COLO829 (cell line): ENCODE measurements around the gene ACTRT2.

ENCODE experiments used
- DNase-seq: peaks from one replicate; pipeline ENCODE4 v3.0.0; 2012; ENCODE audit warnings: low spot score

ACTRT2 gene

DNA sequence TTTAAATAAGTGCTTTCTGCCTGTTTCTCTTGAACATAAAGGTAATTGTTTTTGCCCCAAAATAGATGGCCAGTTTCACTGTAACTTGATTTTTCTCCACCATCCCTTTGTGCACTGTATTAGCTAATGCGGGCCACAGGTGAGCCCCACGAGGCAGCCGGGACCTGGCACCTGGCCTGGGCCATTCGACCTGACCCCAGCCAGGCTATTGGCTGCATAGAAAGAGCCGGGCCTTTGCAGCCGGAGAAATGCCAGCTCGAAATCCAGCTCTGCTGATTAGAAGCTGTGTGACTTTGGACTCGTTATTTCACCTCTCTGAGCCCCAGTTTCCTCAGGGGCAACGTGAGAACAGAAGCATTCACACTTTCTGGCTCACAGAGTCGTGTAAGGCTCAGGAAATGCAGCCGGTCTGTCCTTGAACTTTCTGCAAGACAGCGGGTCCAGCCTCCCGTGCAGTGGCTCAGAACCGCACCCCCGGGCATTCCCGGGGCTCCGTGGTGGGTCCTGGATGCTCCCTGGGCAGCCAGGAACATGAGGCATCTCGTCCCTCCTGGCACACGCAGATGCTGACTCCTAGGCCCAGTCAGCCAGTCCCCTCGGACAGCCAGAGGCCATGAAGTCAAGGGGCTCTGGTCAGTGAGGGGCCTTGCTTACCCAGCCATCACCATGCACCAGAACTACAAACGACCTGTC, 37.4 kb upstream of the ACTRT2 start:
- no peak for DNase-seq

DNA sequence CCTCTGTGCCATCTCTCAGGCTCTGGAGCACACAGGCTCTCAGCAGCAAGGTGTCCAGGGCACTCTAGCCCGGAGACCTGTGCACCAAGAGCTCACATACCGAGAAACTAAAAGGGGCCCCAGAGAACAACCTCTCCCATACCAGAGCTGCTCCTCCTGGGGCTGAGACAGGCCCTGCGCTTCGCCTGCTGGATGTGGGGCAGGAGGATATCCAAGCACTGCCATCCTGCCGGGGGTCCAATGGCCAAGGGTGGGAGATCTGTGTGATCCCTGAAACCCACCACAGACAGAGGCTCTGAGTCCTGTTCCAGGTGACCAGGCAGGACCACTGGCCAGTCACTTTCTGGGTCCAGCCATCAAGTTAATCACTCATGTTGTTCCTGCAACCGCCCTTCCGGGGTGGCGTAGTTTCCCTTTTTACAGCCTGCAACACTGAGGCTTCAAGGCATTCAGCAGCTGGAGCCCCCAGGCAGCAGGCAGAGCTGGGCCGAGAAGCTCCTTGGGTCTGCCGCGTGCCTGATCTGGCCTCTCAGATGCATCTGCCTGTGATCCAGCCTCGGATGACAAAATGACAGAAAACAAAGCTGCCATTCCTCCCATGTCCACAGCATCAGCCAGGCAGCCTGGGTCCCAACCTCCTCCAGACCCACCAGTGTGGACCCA, 36.7 kb upstream of the ACTRT2 start:
- DNase-seq, result no peak

DNA sequence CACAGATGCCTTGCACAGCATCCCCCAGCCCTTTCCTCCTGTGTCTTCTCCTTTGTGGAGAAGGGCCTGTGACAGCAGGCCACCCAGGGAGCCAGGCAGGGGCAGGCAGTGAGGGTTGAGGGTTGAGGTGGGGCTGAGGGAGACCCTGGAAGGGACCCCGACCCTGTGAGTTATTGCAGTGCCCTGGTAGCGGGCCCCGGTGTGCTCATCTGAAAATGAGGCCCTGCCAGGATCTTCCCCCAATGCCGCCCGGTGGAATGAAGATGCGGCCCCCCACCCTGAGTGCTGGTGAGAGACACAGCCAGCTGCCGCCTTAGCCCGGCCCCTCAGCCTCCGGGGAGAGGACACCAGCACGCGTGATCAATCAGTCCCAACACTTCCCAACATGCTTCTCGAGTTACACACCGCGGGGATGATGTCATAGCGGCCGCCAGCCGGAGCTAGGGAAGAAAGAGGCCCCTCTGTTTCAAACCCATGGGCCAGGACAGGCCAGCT, 36.2 kb upstream of the ACTRT2 start:
- DNase-seq, result no peak

DNA sequence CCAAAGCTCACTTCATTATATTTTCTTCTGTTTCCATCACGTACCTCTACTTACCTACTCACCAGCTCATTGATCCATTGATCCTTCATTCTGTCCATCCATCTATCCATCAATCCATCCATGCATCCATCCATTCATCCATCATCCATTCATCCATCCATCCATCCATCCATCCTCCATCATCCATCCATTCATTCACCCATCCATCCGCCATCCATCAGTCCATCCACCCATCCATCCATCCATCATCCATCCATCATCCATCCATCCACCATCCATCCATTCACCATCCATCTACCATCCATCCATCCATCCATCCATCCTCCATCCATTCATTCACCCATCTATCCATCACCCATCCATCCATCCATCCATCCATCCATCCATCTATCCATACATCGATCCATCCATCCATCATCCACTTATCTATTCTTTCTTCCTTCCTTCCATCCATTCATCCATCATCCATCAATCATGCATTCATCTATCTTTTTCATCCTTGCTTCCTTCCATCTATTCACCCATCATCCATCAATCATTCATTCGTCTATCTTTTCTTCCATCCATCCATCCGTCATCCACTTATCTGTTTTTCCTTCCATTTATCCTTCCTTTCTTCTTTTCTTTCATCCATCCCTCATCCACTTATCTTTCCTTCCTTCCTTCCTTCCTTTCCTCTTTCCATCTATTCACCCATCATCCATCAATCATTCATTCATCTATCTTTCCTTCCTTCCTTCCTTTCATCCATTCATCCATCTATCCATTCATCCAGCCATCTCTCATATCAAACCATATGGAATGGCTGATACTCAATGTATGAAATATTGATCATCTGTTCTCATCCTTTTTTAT, 35.3 kb upstream of the ACTRT2 start:
- no peak for DNase-seq

DNA sequence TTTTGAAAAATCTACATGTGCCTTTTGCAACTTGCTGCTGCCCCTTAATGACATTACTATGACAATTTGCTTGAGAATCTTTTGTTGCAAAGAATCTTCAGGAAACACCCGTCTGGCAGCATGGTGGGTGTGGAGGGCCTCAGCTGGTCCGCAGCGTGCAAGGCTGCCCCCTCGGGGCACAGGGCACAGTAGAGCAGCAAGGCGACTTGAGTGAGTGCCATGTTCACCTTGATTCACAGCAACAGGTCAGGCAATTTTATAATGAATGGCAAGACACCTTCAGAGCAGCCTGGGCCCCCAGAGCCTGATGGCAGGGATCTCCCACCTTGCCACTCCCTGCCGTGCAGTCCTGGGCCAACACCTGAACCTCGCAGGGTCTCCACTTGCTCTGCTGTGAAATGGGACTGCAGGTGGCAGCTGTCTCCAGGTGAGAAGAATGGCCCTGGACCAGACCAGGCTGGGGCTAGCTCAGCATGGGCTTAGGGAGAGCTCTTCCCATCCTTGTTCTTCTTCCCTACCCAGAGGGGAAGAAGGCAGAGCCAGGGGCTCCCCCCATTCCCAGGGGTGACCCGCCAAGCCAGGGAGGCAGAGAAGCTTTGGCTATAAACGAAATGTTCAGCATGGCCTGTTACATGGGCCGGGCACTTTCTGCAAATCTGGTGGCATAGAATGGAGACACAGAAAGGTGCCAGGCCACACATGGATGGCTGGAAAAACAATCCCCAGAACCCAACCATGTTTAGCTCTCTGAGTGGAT, 34.5 kb upstream of the ACTRT2 start:
- DNase-seq, result no peak

DNA sequence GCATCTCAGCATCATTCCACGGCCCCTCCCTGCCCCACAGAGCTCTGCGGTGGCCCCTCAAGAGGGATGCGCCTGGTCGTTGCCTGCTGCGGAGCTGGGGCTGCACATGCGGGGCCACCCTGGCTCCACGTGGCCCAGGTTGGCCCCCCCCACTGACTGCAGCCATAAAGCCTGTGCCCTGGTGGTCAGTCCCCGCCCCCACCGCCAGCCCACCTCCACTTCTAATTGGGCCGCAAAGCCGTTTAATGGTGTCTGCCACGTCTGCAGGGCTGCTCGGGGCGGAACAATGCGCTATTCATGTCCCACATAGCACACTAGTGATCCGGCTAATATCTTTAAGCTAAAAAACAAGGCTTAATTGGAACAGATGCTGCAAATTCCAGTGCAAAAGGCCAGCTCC, 33.5 kb upstream of the ACTRT2 start:
- DNase-seq, result no peak

DNA sequence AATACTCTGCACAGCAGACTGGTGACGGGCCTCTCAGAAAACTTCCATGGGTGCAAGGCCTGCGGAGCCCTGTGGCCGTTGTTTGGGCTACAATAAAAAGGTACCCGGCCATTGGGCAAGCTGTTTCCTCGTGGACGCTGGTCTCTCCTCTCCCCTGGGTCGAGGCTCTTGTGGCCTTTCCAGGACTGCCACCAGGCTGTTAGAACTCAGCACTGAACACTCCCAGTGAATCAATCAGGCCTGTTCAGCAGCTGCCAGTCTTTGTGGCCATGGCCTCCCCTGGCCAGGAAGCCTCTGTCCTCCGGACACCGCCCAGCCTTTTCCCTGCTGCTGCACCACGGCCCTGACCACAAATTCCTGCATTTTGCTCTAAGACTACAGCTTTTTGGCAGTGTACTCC, 33.0 kb upstream of the ACTRT2 start:
- DNase-seq, result no peak

DNA sequence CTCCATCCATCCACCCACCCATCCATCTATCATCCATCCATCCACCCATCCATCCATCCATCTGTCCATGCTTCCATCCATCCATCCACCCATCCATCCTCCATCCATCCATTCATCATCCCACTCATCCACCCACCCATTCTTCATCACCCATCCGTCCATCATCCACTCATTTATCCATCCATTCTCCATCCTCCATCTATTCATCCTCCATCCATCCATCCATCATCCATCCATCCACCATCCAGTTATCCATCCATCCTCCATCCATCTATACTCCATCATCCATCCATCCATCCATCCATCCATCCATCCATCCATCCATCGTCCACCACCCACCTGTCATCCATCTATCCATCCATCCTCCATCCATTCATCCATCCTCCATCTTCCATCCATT, 32.1 kb upstream of the ACTRT2 start:
- DNase-seq, result no peak

DNA sequence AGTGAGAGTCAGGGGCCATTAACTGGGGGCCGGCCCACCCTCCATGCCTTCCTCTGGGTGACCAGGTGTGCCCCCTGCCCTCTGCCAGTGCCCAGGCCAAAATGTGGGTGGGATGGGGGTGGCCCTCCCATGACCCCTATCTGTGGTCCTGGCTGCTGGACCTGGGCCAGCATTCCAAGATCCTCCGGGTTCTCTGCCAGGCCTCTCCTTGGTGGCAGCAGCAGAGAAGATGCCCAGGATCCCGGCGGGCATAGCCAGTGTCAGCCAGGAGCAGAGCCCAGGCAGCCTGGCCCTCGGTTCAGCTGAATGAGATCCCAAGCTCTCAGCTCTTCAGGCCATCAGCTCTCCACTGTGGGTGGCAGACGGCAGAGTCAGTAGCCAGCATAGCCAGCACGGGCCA, 31.3 kb upstream of the ACTRT2 start:
- DNase-seq, result no peak

DNA sequence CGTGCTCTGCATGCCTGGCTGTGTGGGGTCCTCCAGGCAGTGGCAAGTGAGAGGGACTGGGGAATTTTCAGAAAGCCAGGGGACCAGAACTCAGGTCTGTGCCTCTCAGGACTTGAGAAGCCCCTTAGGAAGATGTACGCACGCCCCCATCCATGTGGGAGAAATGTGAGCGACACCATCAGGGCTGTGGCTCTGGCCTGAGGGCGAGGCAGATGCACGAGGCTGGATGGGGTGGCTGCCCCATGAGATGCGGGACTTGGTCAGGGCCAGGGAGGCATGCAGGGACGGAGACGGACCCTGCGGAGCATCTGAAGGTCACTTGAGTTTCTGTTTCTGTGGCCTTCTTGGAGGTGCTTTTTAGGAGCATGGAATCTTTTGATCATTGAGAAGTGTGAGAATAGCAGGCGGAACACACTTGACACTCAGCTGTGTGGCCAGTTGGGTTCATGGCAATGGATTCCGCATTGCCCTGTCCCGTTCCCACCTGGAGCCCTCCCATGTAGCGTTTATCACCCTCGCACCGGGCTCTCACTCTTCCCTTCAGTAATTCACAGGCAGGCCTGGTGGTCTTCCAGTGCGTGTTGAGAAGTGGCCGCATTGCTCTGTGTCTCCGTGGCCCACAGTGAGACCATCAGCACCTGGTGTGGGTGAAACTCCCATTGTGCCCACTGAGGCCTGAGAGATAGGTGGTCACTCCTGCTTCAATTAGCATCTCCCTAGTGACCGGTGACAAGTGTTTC, 30.7 kb upstream of the ACTRT2 start:
- DNase-seq, result no peak

DNA sequence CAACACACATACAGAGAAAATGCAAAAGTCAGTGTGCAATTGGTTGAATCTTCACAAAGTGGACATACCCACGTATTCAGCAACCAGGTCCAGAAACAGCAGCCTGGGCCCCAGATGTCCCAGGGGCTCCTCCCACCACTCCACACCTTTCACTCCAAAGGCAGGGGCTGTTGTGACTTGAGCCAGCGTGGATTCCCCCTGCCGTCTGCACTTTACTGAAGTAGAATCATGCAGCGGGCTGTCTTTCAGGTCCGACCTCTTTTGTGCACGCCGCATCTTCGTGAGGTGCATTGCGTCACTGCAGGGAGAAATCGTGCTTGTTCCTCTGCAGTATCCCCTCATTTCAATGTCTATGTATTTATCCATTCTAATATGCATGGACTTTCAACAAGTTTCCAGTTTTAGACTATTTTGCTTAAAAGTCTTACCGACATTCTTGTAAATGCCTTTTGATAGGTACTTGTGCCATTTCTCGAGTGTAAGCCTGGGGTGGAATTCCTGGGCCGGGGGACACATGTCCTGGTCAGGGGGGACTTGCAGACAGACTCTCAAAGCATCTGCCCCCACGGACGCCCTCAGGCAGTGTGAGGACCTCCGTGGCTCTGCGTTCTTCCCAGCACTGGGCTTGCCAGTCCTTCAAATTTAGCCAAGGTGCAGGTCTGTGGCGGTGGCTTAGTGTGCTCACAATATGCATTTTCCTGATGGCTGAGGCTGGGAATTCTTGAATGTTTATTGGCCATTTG, 29.3 kb upstream of the ACTRT2 start:
- no peak for DNase-seq

DNA sequence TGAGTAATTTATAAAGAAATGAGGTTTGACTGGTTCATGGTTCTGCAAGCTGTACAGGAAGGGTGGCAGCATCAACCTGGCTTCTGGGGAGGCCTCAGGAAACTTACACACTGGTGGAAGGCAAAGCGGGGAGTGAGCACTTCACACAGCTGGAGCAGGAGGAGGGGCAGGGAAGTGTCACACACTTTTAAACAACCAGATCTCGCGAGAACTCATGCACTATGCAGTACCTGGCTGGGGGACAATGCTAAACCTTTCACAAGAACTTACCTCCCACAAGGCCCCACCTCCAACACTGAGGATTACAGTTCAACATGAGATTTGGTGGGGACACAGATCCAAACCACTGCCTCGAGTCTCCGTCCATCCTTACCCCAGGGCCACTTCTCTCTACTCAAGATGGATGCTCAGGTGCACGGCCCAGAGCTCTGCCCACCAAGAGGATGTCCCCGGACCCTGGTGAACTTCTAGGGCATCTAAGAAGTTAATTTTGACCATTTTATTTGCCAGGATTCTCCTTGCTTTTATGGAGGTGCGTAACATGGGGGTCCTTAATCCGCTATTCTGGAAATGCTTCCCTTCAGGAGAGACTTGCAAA, 22.7 kb upstream of the ACTRT2 start:
- no peak for DNase-seq

DNA sequence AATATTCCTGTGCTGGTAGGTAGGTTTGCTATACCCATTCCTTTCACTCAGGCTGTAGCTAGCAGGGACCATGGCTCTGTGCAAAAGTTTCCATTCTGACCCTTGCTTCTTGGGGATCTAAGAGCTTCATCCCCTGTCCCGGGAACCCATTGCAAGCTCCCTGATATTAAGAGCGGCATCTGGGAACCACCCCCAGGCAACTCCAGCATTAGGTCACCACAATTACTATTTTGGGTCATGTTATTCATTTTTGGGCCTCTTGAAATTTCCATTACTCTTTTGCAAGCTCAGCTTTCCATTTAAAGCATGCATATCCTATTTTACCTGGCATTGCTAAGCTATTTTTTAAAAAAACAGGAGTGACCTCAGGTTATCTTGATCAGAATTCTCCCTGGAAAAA, 22.1 kb upstream of the ACTRT2 start:
- no peak for DNase-seq

DNA sequence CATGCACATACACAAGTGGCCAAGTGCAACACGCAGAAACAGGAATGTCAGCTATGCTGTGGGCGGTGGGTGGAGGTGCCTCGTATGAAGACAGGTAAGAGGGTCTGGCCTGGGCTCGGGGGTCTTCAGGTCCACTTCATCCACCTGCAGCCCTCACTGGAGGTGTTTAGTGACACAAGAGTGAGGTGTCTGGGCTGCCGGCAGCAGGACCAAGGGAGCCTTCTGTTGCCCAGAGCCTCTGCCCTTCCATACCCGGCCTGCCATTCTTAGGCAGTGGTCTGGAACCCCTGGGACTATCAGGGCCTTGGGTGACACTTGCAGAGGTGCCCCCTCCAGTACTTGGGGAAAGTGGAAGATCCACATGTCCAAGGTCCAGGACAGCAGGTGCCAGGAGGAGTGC, 21.7 kb upstream of the ACTRT2 start:
- no peak for DNase-seq

DNA sequence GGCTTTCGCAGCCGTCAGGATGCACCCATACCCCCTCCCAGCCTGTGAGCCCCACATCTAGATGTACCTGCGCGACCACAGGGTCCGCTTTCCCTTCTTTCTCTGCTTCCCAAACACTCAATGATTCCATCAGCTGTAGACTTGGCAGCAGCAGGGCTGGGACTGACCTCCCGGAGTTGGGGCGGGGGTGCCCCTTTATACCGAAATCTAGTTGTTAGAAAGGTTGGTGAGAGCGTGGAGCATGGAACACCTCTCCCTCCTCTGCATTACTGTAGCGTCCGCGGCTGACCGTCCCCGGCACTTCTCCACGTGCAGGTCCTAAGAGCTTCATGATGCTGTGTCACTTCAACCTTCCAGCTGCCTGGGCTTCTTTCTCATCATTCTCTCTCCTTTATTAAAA, 21.1 kb upstream of the ACTRT2 start:
- no peak for DNase-seq

DNA sequence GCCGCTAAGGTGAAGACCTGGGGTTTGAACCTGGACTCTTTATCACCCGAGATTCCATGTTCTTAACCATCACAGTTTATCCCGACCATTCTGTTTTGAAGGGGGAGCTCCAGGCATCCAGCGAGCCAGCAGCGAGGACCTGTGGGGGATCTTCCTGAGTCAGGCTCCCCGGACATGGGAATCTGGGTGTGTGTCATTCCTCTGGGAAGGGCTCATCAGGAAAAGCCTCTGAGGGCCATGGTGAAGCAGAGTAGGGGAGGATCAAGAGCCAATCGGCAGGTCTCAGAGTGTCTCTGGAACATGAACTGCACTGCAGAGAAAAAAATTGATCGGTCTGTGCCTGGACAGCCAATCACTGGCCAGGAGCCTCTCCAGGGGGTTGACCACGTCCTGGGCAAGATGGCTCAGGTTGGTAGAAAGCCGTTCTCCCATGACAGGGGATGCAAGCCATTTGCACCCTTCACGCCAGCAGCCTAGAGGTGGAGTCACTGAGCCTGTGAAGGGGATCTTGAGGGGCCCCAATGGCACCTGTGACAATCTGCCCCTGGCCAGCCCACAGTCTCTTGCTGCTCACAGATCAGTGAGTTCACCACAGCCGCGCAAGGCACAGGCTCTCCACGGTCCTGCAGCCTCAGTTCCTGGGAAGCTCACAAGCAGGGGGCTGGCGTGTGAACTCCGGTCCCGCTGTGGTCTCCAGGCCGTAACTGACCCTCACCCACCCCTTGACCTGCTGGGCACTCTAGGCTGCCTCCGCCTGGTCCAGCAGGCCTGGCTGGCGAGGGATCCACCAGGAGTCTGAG, 20.4 kb upstream of the ACTRT2 start:
- DNase-seq, result no peak

DNA sequence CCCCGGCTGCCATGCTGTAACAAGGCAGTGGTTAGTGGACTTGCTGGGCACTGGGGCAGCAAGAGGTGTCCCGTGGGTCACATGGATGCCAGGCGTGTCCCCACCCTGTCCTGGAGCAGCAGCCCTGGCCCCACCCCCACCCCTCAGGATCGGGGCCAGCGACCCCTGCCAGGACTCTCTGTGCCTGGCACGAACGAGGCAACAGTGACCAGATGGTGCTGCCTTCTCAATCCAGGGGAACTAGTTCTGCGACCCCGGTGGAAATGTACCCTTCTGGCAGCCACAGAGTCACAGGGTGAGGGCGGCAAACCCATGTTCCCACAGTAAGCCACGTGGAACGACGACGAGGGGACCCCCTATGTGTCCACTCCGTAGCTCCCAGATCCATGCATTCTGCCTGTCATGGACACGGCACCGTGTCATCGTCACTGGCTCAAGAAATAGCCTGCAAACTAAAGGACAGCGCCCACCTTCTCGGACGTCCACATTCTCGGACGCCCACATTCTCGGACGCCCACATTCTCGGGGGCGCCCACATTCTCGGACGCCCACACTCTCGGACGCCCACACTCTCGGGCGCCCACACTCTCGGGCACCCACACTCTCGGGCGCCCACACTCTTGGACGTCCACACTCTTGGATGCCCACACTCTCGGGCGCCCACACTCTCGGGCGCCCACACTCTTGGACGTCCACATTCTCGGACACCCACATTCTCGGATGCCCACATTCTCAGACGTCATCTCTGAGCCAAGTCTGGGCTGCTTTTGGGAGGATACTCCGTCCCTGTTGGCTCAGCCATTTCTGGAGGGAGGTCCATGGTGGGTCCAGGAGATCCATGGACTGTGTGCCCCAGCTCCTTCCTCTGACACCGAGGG, 19.6 kb upstream of the ACTRT2 start:
- no peak for DNase-seq

DNA sequence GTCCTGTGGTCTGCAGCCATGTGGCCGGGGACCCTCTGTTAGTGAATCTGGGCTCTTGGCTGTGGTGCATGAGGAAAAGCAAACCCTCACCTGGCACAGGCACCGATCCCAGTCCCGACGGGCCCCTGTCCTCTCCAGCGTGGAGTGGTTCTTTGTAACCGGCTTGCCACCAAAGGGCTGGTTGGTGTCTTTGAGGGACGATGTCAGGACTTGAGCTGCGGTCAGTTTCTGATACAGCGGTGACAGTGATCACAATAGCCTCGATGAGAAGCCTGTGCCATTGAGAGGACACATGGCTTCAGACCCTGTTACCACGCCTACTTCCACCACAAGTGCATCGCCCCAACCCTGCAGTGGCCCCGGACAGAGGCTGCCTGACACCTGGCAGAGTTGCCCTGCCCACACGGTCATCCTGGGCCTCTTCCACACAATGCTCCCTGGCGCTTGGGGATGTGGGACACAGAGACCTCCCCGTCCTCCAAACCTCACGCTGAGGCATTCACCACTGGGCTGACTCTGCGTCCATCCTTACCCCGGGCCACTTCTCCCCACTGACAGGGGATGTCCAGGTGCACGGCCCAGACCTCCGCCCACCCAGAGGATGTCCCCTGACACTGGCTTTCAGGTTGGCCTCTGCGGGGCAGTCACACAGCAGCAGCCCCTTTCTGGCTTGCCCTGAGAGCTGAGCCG, 18.8 kb upstream of the ACTRT2 start:
- no peak for DNase-seq
